ENCODE results near the gene CASZ1. TPM values are rescaled to one million over a fixed set of nuclear protein-coding genes. Genes with fewer than 3 reads are reported as not detected.

Gene CASZ1
- total and polyA plus RNA-seq, 8 donors: 6.0 to 166 (median 39.8) TPM

DNA sequence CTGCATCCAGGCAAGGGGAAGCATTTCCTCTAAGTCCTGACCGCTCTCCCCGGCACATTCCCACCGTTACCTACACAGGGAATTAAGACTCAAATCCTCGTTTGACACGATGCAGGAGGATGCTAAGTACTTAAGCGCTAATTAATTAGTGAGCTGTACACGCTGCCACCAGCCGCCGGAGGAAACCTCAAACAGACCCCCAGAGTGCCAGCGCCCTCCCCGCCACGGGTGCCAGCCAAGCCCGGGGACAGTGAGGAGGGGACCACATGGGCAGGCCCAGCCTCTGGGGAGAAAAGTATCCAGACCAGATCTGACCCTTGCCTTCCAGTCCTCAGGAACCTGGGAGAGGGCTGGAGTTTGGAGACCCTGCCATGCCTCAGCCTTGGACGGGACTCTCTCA is 17.4 kb upstream of the CASZ1 start:
- Histone ChIP-seq H3K27ac (peak overlapping the region in 2 of 5 donors; percentile 83 to 87), H3K4me1 (peaks cover 13 to 38% (median 33%) of the 10 kb centered on the region in 4 donors), H3K9me3 (no peaks in the 10 kb centered on the region), H3K27me3 (peaks cover 0 to 11% (median 0%) of the 10 kb centered on the region in 3 donors), H3K36me3 (no peaks in the 10 kb centered on the region), H3K4me3 (no peak overlapping the region)
- no peak for DNase-seq
- TF ChIP-seq EP300 (IDR thresholded peaks at IDR 0.05) (no peak), POLR2A (IDR thresholded peaks at IDR 0.05) (no peak)
- 73 to 86% (median 79%) methylated on average over 11 to 14 of the region's 14 CpGs for WGBS, 5 donors
- intact Hi-C loops (cut with DNase I; ENCODE audit: low total_unique reads): no loop called here

- no peak overlapping the region for H3K27ac ChIP-seq
- intact Hi-C loops (cut with DNase I; ENCODE audit: low total_unique reads): no loop called here
- no peaks in the 10 kb centered on the region for H3K9me3 ChIP-seq
- TF ChIP-seq POLR2AphosphoS5 (IDR thresholded peaks at IDR 0.05) (no peak), CTCF (IDR thresholded peaks at IDR 0.05) (no peak), EP300 (IDR thresholded peaks at IDR 0.05) (no peak), POLR2A (IDR thresholded peaks at IDR 0.05) (no peak)
- 83 to 90% (median 89%) methylated on average over 10 to 11 of the region's 11 CpGs for WGBS, 5 donors
- no peak overlapping the region for H3K4me3 ChIP-seq
- DNase-seq: no peak
- peaks cover 13 to 35% (median 30%) of the 10 kb centered on the region in 4 donors for H3K4me1 ChIP-seq
- no peaks in the 10 kb centered on the region for H3K36me3 ChIP-seq
- H3K27me3 ChIP-seq: peaks cover 0 to 11% (median 0%) of the 10 kb centered on the region in 3 donors
These were observed 16.0 kb upstream of the CASZ1 start for GRCh38 chr1:10812387-10812915.

- intact Hi-C loops (cut with DNase I; ENCODE audit: low total_unique reads): no loop called here
These were observed 12.0 kb upstream of the CASZ1 start for GRCh38 chr1:10808441-10808840.

GRCh38 chr1:10806966-10807365 is 10.5 kb upstream of the CASZ1 start:
- Histone ChIP-seq H3K9me3 (no peaks in the 10 kb centered on the region), H3K27me3 (peaks cover 0 to 25% (median 0%) of the 10 kb centered on the region in 3 donors), H3K27ac (no peak overlapping the region), H3K4me1 (peaks cover 0 to 15% (median 7%) of the 10 kb centered on the region in 4 donors), H3K36me3 (no peaks in the 10 kb centered on the region), H3K4me3 (no peak overlapping the region)
- TF ChIP-seq POLR2AphosphoS5 (IDR thresholded peaks at IDR 0.05) (no peak), POLR2A (IDR thresholded peaks at IDR 0.05) (no peak), EP300 (IDR thresholded peaks at IDR 0.05) (no peak), CTCF (IDR thresholded peaks at IDR 0.05) (no peak)
- intact Hi-C loops (cut with DNase I; ENCODE audit: low total_unique reads): no loop called here
- WGBS, 5 donors: 91 to 98% (median 95%) methylated on average over 5 of the region's 5 CpGs
- no peak for DNase-seq

More at GRCh38 chr1:10808441-10808840, 12.0 kb upstream of the CASZ1 start:
- H3K9me3 ChIP-seq: no peaks in the 10 kb centered on the region
- 43 to 63% (median 50%) methylated on average over 7 of the region's 7 CpGs for WGBS, 5 donors
- H3K27me3 ChIP-seq: peaks cover 0 to 24% (median 0%) of the 10 kb centered on the region in 3 donors
- H3K4me3 ChIP-seq: no peak overlapping the region
- no peak for DNase-seq
- H3K27ac ChIP-seq: no peak overlapping the region
- peaks cover 0 to 13% (median 6%) of the 10 kb centered on the region in 4 donors for H3K4me1 ChIP-seq
- no peak for TF ChIP-seq EP300 (IDR thresholded peaks at IDR 0.05)
- TF ChIP-seq POLR2A (IDR thresholded peaks at IDR 0.05): no peak
- no peak for TF ChIP-seq CTCF (IDR thresholded peaks at IDR 0.05)
- no peak for TF ChIP-seq POLR2AphosphoS5 (IDR thresholded peaks at IDR 0.05)
- H3K36me3 ChIP-seq: no peaks in the 10 kb centered on the region

All from stomach (tissue), 9 donors.